IMR-90 (cell line): Measurements from ENCODE around the gene PRR16. TPM values are rescaled to one million over a fixed set of nuclear protein-coding genes. Genes with fewer than 3 reads are reported as not detected.

Experiments used
- ATAC-seq: fragments of 200-7000 bp; cut with Tn5 transposase; 2 replicates; pipeline ENCODE4 v1.9.1; 2020; ENCODE audit warnings: low read depth, mild to moderate bottlenecking, moderate library complexity
- BruUV-seq: library from RNA; stranded (reverse); fragments of 400-500 nt; replicated peaks from 2 replicates; lab custom pipeline; 2021; lab: Mats Ljungman, UMichigan
- CTCF ChIA-PET: fragments of 300-600 bp; formaldehyde crosslinking; extraction: SDS; loops from one replicate; lab custom pipeline; 2021; ENCODE audit warnings: antibody characterized with exemption; lab: Yijun Ruan, JAX
- POLR2A ChIA-PET: fragments of 300-600 bp; sonication (Branson Sonifier 250); formaldehyde crosslinking; loops from one replicate; lab custom pipeline; 2022; ENCODE audit warnings: antibody characterized with exemption; ENCODE audit not compliant: unreplicated experiment; lab: Charles Lee
- DNase-seq: peaks from one replicate; pipeline ENCODE4 v3.0.0; 2013
- H2AFZ ChIP-seq: replicated peaks from 2 replicates; pipeline ENCODE3; 2013; ENCODE audit warnings: low read length, mild to moderate bottlenecking; ENCODE audit not compliant: poor library complexity
- H2AK5ac ChIP-seq: 2 replicates; pipeline ENCODE4 v1.6.1; 2013; ENCODE audit warnings: low read depth, low read length, inconsistent platforms
- H2AK9ac ChIP-seq: replicated peaks from 2 replicates; pipeline ENCODE3; 2013; ENCODE audit warnings: mild to moderate bottlenecking, low read depth, low read length, moderate library complexity; ENCODE audit not compliant: poor library complexity
- H2BK120ac ChIP-seq: 2 replicates; pipeline ENCODE4 v1.6.1; 2013; ENCODE audit warnings: low read depth, low read length, inconsistent platforms
- H2BK15ac ChIP-seq: 3 replicates; pipeline ENCODE4 v1.6.1; 2013; ENCODE audit warnings: low read depth, low read length, inconsistent platforms
- H2BK20ac ChIP-seq: 2 replicates; pipeline ENCODE4 v1.6.1; 2013; ENCODE audit warnings: low read depth, mild to moderate bottlenecking, inconsistent platforms, low read length, moderate library complexity
- H2BK5ac ChIP-seq: 2 replicates; pipeline ENCODE4 v1.6.1; 2013; ENCODE audit warnings: mild to moderate bottlenecking, low read depth, low read length, inconsistent platforms; ENCODE audit not compliant: poor library complexity, severe bottlenecking
- H3K14ac ChIP-seq: replicated peaks from 2 replicates; pipeline ENCODE4 v1.6.1; 2013; ENCODE audit warnings: low read depth, low read length, inconsistent platforms
- H3K18ac ChIP-seq: 2 replicates; pipeline ENCODE4 v1.6.1; 2013; ENCODE audit warnings: low read depth, low read length, control low read depth
- H3K23ac ChIP-seq: 2 replicates; pipeline ENCODE4 v1.6.1; 2013; ENCODE audit warnings: low read depth, low read length, inconsistent platforms
- H3K27ac ChIP-seq: 2 replicates; pipeline ENCODE4 v1.5.1; 2013; ENCODE audit warnings: mild to moderate bottlenecking, control low read depth, low read length; ENCODE audit not compliant: insufficient read depth
- H3K27me3 ChIP-seq: 2 replicates; pipeline ENCODE4 v1.6.1; 2013; ENCODE audit warnings: low read length; ENCODE audit not compliant: control insufficient read depth, insufficient read depth
- H3K36me3 ChIP-seq: 2 replicates; pipeline ENCODE4 v1.6.1; 2013; ENCODE audit warnings: low read length, mixed read lengths; ENCODE audit not compliant: control insufficient read depth, insufficient read depth
- H3K4ac ChIP-seq: 2 replicates; pipeline ENCODE4 v1.6.1; 2013; ENCODE audit warnings: low read depth, low read length, inconsistent platforms
- H3K4me1 ChIP-seq: 2 replicates; pipeline ENCODE4 v1.6.1; 2013; ENCODE audit warnings: low read length, mixed read lengths; ENCODE audit not compliant: control insufficient read depth, insufficient read depth
- H3K4me2 ChIP-seq: 2 replicates; pipeline ENCODE4 v1.6.1; 2013; ENCODE audit warnings: low read depth, mild to moderate bottlenecking, control low read depth, low read length, moderate library complexity
- H3K4me3 ChIP-seq: 2 replicates; pipeline ENCODE4 v1.5.1; 2013; ENCODE audit warnings: low read depth, mild to moderate bottlenecking, control low read depth, low read length, moderate library complexity; ENCODE audit not compliant: insufficient read depth
- H3K56ac ChIP-seq: 2 replicates; pipeline ENCODE4 v1.6.1; 2013; ENCODE audit warnings: low read length, inconsistent platforms; ENCODE audit not compliant: insufficient read depth; ENCODE audit errors: extremely low read depth
- H3K79me1 ChIP-seq, 2 experiments: 2 replicates each; pipeline ENCODE4 v1.6.1; 2013; ENCODE audit warnings: low read length in 2 of 2, inconsistent platforms in 1 of 2, low read depth in 1 of 2
- H3K9ac ChIP-seq: 2 replicates; pipeline ENCODE4 v1.6.1; 2013; ENCODE audit warnings: low read depth, low read length, control low read depth
- H3K9me1 ChIP-seq: 2 replicates; pipeline ENCODE4 v1.6.1; 2013; ENCODE audit warnings: low read length, inconsistent platforms; ENCODE audit not compliant: insufficient read depth
- H3K9me3 ChIP-seq: 2 replicates; pipeline ENCODE4 v1.6.1; 2013; ENCODE audit warnings: low read length; ENCODE audit not compliant: control insufficient read depth, insufficient read depth
- H4K20me1 ChIP-seq: 2 replicates; pipeline ENCODE4 v1.6.1; 2013; ENCODE audit warnings: low read length, inconsistent platforms; ENCODE audit not compliant: insufficient read depth
- H4K5ac ChIP-seq: 2 replicates; pipeline ENCODE4 v1.6.1; 2013; ENCODE audit warnings: mild to moderate bottlenecking, low read depth, low read length, control low read depth
- H4K8ac ChIP-seq, 2 experiments: 2 replicates each; pipeline ENCODE4 v1.6.1; 2013; ENCODE audit warnings: low read depth in 2 of 2, low read length in 2 of 2, control low read depth in 1 of 2, inconsistent platforms in 1 of 2
- H4K91ac ChIP-seq: 2 replicates; pipeline ENCODE4 v1.6.1; 2013; ENCODE audit warnings: low read depth, low read length, inconsistent platforms; ENCODE audit not compliant: insufficient read depth
- CHD1 ChIP-seq: IDR thresholded peaks from 2 replicates; pipeline ENCODE4 v1.6.1; 2012; ENCODE audit warnings: low read depth, low read length, improper control_type of control experiment
- MAFK ChIP-seq: IDR thresholded peaks from 2 replicates; pipeline ENCODE4 v1.6.1; 2012; ENCODE audit warnings: low read depth, low read length, improper control_type of control experiment
- MAZ ChIP-seq: IDR thresholded peaks from 2 replicates; pipeline ENCODE4 v1.6.1; 2012; ENCODE audit warnings: low read depth, mild to moderate bottlenecking, low read length, improper control_type of control experiment, moderate library complexity, borderline replicate concordance
- POLR2A ChIP-seq: IDR thresholded peaks from 2 replicates; pipeline ENCODE4 v1.6.1; 2012; ENCODE audit warnings: mild to moderate bottlenecking, low read depth, low read length
- RFX5 ChIP-seq: IDR thresholded peaks from 2 replicates; pipeline ENCODE4 v1.8.0; 2012; ENCODE audit warnings: low read depth, mild to moderate bottlenecking, low read length, moderate library complexity
- SMC3 ChIP-seq: fragments of 150-350 bp; IDR thresholded peaks from 2 replicates; pipeline ENCODE4 v1.6.1; 2016; ENCODE audit warnings: low read depth, mild to moderate bottlenecking, antibody characterized with exemption, low read length, moderate library complexity
- USF2 ChIP-seq: fragments of 150-350 bp; IDR thresholded peaks from 2 replicates; pipeline ENCODE4 v1.6.1; 2017; ENCODE audit warnings: mild to moderate bottlenecking, antibody characterized with exemption, low read length, low read depth
- WGBS, 2 experiments: methylation state at CpG; one replicate each; pipeline versions ENCODE4 v1.1.5 to v1.1.7; 2013; ENCODE audit warnings: missing lambda C conversion rate in 2 of 2; ENCODE audit not compliant: insufficient read length in 1 of 2; ENCODE audit errors: extremely low coverage in 2 of 2; 5-methylcytosine and 5-hydroxymethylcytosine counted together
- dilution Hi-C: fragments of 300-500 bp; cut with HindIII; formaldehyde crosslinking; loops from one replicate; pipeline ENCODE4 v1.14.3; 2018; ENCODE audit warnings: low sequenced_read_pairs; ENCODE audit not compliant: unreplicated experiment
- in situ Hi-C: fragments of 300-500 bp; cut with MboI; formaldehyde crosslinking; loops from 3 replicates; pipeline ENCODE4 v1.14.3; 2019; ENCODE audit warnings: low sequenced_read_pairs, inconsistent platforms, mixed read lengths
- intact Hi-C: fragments of 100-400 bp; cut with micrococcal nuclease; formaldehyde crosslinking; loops from 2 replicates; pipeline ENCODE4 v1.10.0; 2022
- polyA plus RNA-seq, 3 experiments: library from polyadenylated mRNA; depleted of rRNA; stranded (reverse); fragments of >200 nt; gene quantifications; 2 replicates each; pipeline ENCODE4 v1.2.3, GENCODE V29; 2012; ENCODE audit warnings: low replicate concordance in 1 of 3
- total RNA-seq: library from RNA; depleted of rRNA; stranded (reverse); fragments of >200 nt; gene quantifications from 2 replicates; pipeline ENCODE4 v1.2.3, GENCODE V29; 2012
- TF ChIP-seq, protein P1 (sequence below): fragments of 150-350 bp; IDR thresholded peaks from 2 replicates; pipeline ENCODE4 v1.6.1; 2016; ENCODE audit warnings: low read depth, mild to moderate bottlenecking, low read length, moderate library complexity, borderline replicate concordance

PRR16 gene
- total and polyA plus RNA-seq, 2 of the 4 experiments (the other 2 are of a cell fraction): 9.9 to 45.2 TPM

DNA sequence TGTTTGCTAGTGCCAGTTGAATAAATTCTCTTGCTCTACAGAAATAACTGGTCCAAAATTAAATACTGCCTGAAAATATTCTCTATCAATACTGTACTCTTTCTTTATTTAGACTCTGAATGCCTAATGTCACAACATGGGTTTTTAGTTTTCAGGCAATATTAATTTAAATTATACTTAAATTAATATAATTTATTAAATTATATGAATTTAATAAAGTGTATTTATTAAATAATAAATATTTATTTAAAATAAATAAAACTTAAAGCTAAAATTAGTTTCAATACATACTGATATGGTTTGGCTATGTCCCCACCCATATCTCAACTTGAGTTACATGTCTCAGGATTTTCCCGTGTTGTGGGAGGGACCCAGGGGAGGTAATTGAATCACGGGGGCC, 146.0 kb downstream of the PRR16 start:
- peak overlapping the region; percentile 57 for H3K4ac ChIP-seq
- H3K79me1 ChIP-seq: peaks cover 15 to 57% of the 10 kb centered on the region in 2 experiments
- peak overlapping the region; percentile 20; the same call in 1 of the 2 replicates for H3K4me2 ChIP-seq
- H3K18ac ChIP-seq: peak overlapping the region; percentile 95; the same call in 1 of the 2 replicates
- H3K27ac ChIP-seq: peak overlapping the region; percentile 3; the same call in 1 of the 2 replicates
- DNase-seq (no peak), ATAC-seq (no peak)
- H2BK5ac ChIP-seq: peak overlapping the region; percentile 76
- peak overlapping the region; percentile 52 for H2AK9ac ChIP-seq
- in situ Hi-C loops: no loop called here
- no peaks in the 10 kb centered on the region for H3K27me3 ChIP-seq
- TF ChIP-seq POLR2A (no peak), MAZ (no peak), CHD1 (no peak), SMC3 (no peak), USF2 (no peak), MAFK (no peak), RFX5 (no peak)
- TF ChIP-seq, protein P1, sequence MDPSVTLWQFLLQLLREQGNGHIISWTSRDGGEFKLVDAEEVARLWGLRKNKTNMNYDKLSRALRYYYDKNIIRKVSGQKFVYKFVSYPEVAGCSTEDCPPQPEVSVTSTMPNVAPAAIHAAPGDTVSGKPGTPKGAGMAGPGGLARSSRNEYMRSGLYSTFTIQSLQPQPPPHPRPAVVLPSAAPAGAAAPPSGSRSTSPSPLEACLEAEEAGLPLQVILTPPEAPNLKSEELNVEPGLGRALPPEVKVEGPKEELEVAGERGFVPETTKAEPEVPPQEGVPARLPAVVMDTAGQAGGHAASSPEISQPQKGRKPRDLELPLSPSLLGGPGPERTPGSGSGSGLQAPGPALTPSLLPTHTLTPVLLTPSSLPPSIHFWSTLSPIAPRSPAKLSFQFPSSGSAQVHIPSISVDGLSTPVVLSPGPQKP: no peak
- peak overlapping the region; percentile 74 for H2AK5ac ChIP-seq
- H4K91ac ChIP-seq: peak overlapping the region; percentile 97
- intact Hi-C loops: no loop called here
- CTCF ChIA-PET: no interaction called here
- H4K5ac ChIP-seq: peak overlapping the region; percentile 95; the same call in 1 of the 2 replicates
- H3K36me3 ChIP-seq: no peaks in the 10 kb centered on the region
- H4K20me1 ChIP-seq: no peaks in the 10 kb centered on the region
- BruUV-seq: no TSS peak
- dilution Hi-C loops: no loop called here
- H2BK20ac ChIP-seq: peak overlapping the region; percentile 98
- H2AFZ ChIP-seq: no peak overlapping the region
- H3K4me3 ChIP-seq: no peak overlapping the region
- H2BK15ac ChIP-seq: peak overlapping the region; percentile 51; the same call in 2 of the 3 replicates
- H3K23ac ChIP-seq: peak overlapping the region; percentile 67
- whole genome bisulfite sequencing, 2 experiments: no CpG with 5 or more reads among the region's 2 CpGs
- no peaks in the 10 kb centered on the region for H3K9me3 ChIP-seq
- peaks cover 13% of the 10 kb centered on the region for H3K9me1 ChIP-seq
- H4K8ac ChIP-seq: peak overlapping the region; percentile 46 to 65; a peak in 3 of 4 replicates
- POLR2A ChIA-PET: no interaction called here
- H3K9ac ChIP-seq: no peak overlapping the region
- H2BK120ac ChIP-seq: peak overlapping the region; percentile 84
- H3K14ac ChIP-seq: peak overlapping the region; percentile 94
- H3K4me1 ChIP-seq: peaks cover 17% of the 10 kb centered on the region
- H3K56ac ChIP-seq: peak overlapping the region; percentile 59
